IPS-11a (cell line): ENCODE data around the gene NUMB.
"Not testable (repeated sequence)": the region's sequence is repeated elsewhere in the genome, so short reads cannot be mapped to it uniquely, and the experiment has no call there.

Experiments
- H3K4me3 ChIP-seq: one replicate; pipeline ENCODE4 v1.5.1; 2013; ENCODE audit warnings: low read depth, low read length, control low read depth

NUMB gene

GRCh38 chr14:73424453-73424852, 33.9 kb downstream of the NUMB start:
- no peak overlapping the region for H3K4me3 ChIP-seq

DNA sequence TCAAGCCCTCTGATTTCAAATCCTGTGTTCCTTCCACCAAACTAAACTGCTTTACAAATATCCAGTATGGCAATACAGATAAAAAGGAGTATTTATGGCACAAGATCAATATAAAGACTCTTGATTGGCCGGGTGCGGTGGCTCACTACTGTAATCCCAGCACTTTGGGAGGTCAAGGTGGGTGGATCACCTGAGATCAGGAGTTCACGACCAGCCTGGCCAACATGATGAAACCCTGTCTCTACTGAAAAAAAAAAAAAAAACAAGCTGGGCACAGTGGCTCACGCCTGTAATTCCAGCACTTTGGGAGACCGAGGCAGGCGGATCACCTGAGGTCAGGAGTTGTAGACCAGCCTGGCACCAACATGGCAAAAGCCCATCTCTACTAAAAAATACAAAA, 35.3 kb downstream of the NUMB start:
- not testable (repeated sequence) for H3K4me3 ChIP-seq

- H3K4me3 ChIP-seq, result no peak overlapping the region
These were observed 35.8 kb downstream of the NUMB start for GRCh38 chr14:73422515-73422914.

- H3K4me3 ChIP-seq, result no peak overlapping the region
These were observed 40.1 kb downstream of the NUMB start for GRCh38 chr14:73418227-73418626.

- H3K4me3 ChIP-seq, result not testable (repeated sequence)
These were observed 52.1 kb downstream of the NUMB start for GRCh38 chr14:73406248-73406647.

- H3K4me3 ChIP-seq, result no peak overlapping the region
These were observed 55.1 kb downstream of the NUMB start for GRCh38 chr14:73403181-73403752.

- H3K4me3 ChIP-seq, result no peak overlapping the region
These were observed 55.8 kb downstream of the NUMB start for GRCh38 chr14:73402579-73402978.

- no peak overlapping the region for H3K4me3 ChIP-seq
These were observed 60.5 kb downstream of the NUMB start for GRCh38 chr14:73397810-73398209.

DNA sequence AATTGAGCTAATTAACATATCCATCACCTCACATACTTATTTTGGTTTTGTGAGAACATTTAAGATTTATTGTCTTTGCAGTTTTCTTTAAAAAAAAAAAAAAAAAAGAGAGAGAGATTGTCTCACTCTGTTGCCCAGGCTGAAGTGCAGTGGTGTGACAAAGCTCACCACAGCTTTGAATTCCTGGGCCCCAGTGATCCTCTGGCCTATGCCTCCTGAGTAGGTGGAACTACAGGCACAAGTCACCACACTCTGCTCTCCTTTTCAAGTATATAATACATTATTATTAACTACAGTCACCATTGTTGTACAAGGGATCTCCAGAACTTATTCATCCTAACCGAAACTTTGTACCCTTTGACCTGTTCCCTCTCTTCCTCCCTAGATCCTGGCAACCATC, 64.0 kb downstream of the NUMB start:
- no peak overlapping the region for H3K4me3 ChIP-seq

DNA sequence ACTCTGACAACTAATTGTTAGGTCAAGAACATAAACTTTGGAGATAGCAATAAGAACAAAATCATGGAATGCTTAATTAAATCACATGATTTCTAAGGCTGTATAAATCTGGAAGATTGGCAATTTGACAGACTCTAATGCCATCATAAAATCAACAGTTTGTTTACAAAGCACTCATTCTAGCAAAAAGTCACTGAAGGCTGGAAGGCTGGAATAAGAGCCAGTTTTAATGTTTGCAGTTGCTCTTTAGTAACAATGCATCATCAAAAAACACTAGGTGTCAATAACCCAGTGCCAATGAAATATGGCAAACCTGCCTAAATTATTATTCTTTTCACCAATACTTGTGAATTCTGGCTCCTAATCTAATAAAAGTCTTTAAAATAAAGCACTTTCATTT, 65.0 kb downstream of the NUMB start:
- no peak overlapping the region for H3K4me3 ChIP-seq

DNA sequence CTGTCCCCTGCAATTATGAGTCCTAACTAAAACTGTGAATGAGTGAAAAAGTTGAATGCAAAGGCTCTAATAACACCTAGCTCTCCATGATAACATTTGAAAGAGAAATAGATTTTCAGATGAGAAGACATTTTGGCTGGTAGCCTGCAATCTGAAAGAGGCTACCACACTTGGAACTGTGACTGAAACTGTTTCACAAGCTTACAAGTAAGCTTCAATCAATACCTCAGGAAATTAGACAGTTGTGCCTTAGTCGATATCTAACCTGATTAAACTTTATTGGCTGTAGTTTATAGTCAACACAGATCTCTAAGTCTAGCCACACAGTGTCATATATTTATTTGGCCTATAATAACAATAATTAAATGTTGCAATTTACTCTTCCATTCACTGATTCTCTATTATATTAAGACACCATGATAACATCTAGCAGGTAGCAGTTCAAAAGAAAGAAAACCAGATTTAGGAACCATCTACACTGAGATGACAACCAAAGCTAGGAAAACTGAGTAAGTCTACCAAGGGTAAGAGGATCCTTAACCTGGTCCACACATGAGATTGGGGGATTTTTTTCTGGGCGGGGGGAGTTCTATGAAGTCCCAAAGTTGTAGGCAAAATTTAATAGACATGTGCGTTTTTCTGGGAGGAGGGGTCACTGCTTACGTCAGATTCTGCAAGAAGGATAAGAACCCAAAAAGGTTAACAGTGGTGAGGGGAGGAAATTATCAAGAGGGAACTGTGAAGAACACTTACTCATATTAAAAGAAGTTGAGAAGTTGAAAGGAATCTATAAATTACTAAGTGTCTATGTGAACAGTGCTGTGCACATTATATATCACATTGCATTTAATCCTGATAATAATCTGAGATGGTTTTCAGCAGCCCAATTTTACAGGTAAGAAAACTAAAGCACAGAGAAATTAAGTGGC, 65.8 kb downstream of the NUMB start:
- H3K4me3 ChIP-seq, result no peak overlapping the region

GRCh38 chr14:73387860-73388259, 70.5 kb downstream of the NUMB start:
- H3K4me3 ChIP-seq, result not testable (repeated sequence)

GRCh38 chr14:73386342-73386741, 72.0 kb downstream of the NUMB start:
- H3K4me3 ChIP-seq, result no peak overlapping the region

DNA sequence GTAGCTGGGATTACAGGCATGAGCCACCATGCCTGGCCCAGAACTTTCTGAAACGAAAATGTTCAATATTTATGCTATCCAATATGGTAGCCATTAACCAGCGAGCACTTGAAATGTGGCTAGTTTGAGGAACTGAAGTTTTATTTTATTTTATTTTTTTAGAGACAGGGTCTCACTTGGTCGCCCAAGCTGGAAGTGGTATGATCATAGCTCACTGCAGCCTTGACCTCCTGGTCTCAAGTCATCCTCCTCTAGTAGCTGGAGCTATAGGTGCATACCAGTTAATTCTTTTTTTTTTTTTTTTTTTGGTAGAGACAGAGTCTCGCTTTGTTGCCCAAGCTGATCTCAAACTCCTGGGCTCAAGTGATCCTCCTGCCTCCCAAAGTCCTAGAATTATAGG, 73.3 kb downstream of the NUMB start:
- not testable (repeated sequence) for H3K4me3 ChIP-seq

GRCh38 chr14:73383356-73383755, 75.0 kb downstream of the NUMB start:
- no peak overlapping the region for H3K4me3 ChIP-seq

DNA sequence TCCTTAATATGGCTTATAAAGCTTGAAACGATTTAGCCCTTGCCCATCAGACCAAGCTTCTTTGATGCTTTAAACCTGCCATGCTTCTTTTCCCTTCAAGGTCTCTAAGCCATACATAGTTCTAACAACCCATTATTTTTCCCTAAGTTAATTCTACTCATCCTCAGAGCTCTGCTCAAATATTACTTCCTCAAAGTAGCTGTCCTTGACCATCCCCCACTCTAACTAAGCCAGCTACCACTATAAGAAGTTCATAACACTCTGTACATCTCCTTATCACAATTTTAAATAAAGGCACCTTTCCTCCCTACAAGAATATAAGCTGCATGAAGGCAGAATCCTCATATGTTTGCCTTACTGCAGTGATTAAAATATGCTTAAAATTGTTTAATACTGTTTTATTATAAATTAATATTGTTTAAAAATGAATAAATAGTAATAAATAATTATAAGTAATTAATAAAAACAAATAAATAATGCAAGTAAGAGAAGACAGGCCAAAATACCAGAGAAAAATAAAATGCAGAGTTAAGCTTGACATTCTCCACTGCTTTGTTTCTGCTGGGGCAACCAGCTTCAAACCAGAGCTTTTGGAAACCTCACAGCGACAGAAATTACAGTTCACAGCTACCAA, 76.8 kb downstream of the NUMB start:
- no peak overlapping the region for H3K4me3 ChIP-seq

- H3K4me3 ChIP-seq, result no peak overlapping the region
These were observed 81.8 kb downstream of the NUMB start for GRCh38 chr14:73376585-73376984.

DNA sequence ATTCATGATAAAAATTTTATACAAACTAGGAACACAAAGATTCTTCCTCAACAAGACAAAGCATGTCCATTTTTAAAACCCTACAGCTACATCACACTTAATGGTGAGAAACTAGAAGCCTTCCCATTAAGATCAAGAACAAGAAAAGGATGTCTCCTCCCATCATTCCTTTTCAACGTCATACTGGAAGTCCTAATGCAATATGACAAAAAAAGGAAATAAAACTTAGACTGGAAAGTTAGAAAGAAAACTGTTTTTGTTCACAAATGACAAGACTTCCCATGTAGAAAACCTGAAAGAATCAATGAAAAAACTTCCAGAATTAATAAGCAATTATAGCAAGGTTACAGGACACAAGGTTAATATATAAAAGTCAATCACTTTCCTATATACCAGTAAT, 82.5 kb downstream of the NUMB start:
- H3K4me3 ChIP-seq, result no peak overlapping the region

DNA sequence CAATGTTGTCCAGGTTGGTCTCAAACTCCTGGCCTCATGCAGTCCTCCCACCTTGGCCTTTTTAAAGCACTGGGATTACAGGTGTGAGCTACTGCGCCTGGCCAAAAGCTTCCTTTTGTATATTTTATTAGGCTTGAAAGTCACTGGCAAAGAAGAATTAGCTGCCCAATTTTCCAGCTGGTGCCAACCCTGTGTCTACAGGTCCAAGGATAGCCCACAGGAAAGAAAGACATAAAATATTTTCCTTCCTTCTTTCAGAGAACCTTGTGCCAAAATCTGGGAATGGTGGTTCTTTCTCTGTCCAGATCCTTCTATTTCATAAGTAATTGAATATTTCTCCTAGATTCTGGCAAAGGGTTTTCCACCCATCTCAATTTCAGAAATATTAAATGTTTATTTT, 84.1 kb downstream of the NUMB start:
- H3K4me3 ChIP-seq, result no peak overlapping the region

- no peak overlapping the region for H3K4me3 ChIP-seq
These were observed 85.8 kb downstream of the NUMB start for GRCh38 chr14:73372529-73372928.

DNA sequence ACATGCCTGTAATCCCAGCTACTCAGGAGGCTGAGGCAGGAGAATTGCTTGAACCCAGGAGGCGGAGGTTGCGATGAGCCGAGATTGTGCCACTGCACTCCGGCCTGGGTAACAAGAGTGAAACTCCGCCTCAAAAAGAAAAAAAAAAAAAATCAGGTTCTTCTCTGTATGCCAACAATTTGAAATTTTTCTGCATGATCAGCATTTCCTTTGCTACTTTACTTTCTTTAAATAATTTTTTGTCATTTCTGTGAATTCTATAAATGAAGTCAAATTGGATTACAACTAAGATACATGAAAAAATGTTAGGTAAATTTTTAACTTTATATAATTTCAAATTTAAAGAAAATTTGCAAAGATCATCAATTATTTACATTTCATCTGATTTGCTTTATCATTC, 87.8 kb downstream of the NUMB start:
- no peak overlapping the region for H3K4me3 ChIP-seq

GRCh38 chr14:73369428-73369827, 88.9 kb downstream of the NUMB start:
- no peak overlapping the region for H3K4me3 ChIP-seq
